ENCODE data around the gene CLUH. TPM values are rescaled to one million over a fixed set of nuclear protein-coding genes. Genes with fewer than 3 reads are reported as not detected.

Gene CLUH
- polyA plus RNA-seq, 1 of the 3 experiments (the other 2 are of a cell fraction), result 32.2 TPM

DNA sequence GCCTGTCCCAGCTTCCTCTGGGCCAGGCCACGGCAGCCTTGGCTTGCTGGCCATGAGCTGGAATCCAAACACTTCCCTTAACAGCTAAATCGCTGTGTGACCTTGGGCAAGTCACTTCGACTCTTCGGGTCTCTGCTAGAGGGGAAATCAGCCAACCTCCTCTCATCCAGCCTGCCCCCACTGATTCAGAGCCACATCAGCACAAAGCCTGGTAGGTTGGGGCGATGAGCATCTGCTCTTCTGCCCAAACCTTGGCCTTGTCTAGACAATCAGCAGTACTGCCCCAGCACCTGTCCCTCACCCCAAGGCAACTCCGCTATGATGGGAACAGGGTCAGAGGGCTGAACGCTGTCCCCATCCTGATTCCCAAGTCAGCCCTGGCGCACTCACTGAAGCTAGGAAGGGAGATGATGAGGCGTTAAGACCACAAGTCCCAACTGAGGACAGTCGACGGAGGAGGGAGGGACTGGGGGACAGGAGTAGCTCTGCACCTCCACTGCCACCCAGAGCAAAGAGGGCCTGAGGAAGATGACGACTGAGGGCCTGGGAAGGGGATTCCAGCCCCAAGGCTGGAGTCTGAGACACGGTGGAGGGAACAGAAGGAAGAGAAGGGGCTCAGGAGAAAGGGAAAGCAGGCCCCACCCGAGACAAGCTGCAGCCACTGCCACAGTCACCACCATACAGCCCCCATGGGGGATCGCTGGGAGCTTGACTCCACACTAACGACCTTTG is 1.3 kb downstream of the CLUH start:
- DNase-seq, result no peak
- ChIA-PET CTCF (interaction anchor here (1.0 kb wide), 1 partner anchor 35 kb away, joined by 3 read pairs; no protein-coding TSS in a partner anchor), POLR2A (no interaction called here)
- WGBS (ENCODE audit: low lambda C conversion rate), result 57% methylated on average over 15 of the region's 16 CpGs
- no peak for TF ChIP-seq RFX5 (IDR thresholded peaks at IDR 0.05; ENCODE audit: low read length)
- TF ChIP-seq RXRA (IDR thresholded peaks at IDR 0.05; ENCODE audit: borderline replicate concordance, low read depth), result no peak
- TF ChIP-seq ELF1 (IDR thresholded peaks at IDR 0.05), result no peak
- no peak for TF ChIP-seq JUND (IDR thresholded peaks at IDR 0.05)
- no peak for TF ChIP-seq FOSL2 (IDR thresholded peaks at IDR 0.05; ENCODE audit: borderline replicate concordance, low read depth)
- no peak for TF ChIP-seq YY1 (IDR thresholded peaks at IDR 0.05; ENCODE audit: low read depth)
- TF ChIP-seq, protein P1, sequence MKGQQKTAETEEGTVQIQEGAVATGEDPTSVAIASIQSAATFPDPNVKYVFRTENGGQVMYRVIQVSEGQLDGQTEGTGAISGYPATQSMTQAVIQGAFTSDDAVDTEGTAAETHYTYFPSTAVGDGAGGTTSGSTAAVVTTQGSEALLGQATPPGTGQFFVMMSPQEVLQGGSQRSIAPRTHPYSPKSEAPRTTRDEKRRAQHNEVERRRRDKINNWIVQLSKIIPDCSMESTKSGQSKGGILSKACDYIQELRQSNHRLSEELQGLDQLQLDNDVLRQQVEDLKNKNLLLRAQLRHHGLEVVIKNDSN (IDR thresholded peaks at IDR 0.05; ENCODE audit: borderline replicate concordance, low read depth), result no peak
- TF ChIP-seq EZH2phosphoT487 (IDR thresholded peaks at IDR 0.05; ENCODE audit: borderline replicate concordance, low read depth), result no peak
- TF ChIP-seq, protein P2, sequence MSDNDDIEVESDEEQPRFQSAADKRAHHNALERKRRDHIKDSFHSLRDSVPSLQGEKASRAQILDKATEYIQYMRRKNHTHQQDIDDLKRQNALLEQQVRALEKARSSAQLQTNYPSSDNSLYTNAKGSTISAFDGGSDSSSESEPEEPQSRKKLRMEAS (IDR thresholded peaks at IDR 0.05; ENCODE audit: low read depth), result no peak
- Histone ChIP-seq H3K79me2 (ENCODE audit: insufficient read depth) (peaks cover 65% of the 10 kb centered on the region), H3K36me3 (replicated peaks in 1 of 2; ENCODE audit: control insufficient read depth in 1 of 2, insufficient read depth in 2 of 2, low read length in 1 of 2) (no peaks in the 10 kb centered on the region), H3K9me2 (no peaks in the 10 kb centered on the region), H3K27me3 (ENCODE audit: insufficient read depth) (no peaks in the 10 kb centered on the region), H3K27ac (ENCODE audit: low read depth in 2 of 2, low read length in 1 of 2) (no peak overlapping the region; a peak in 1 of 4 replicates), H3K4me2 (peak overlapping the region; percentile 98), H3F3A (replicated peaks; ENCODE audit: insufficient read depth) (no peaks in the 10 kb centered on the region), H2AFZ (ENCODE audit: low read depth) (no peak overlapping the region), H4K20me1 (ENCODE audit: insufficient read depth) (peaks cover 56% of the 10 kb centered on the region), H3K4me1 (ENCODE audit: control insufficient read depth in 1 of 2, insufficient read depth in 2 of 2, low read depth in 1 of 2, low read length in 1 of 2) (peaks cover 9 to 44% of the 10 kb centered on the region in 2 experiments; a peak in 1 of 4 replicates), H3K9ac (peak overlapping the region; percentile 74), H3K9me3 (no peaks in the 10 kb centered on the region), H3K4me3 (ENCODE audit: low read depth in 2 of 2, low read length in 1 of 2) (peak overlapping the region; percentile 75 to 76)

DNA sequence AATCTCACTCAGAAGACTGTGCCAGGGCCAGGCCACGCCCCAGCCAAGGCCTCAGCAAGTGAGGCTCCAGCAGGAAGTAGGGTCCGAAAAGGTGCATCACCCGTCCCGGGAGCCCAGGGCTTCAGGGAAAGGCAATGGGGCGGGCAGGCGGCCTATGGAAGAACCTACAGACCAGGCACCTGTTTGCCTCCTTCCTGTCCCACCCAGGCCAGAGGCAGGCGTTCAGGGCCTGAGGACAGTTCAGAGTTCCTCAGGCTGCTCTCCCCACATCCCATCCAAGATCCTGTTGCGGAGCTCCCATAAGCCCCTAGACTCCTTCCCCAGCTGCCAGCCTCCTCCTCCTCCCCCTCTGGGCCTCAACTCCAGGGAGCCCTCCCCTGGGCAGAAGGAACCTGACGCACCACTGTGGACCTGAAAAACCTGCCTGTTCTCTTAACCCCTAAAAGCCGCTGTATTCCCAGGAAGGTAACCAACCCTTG is 2.3 kb downstream of the CLUH start:
- CTCF ChIA-PET, result no interaction called here
- H3K4me1 ChIP-seq (ENCODE audit: control insufficient read depth in 1 of 2, insufficient read depth in 2 of 2, low read depth in 1 of 2, low read length in 1 of 2), result peaks cover 9 to 44% of the 10 kb centered on the region in 2 experiments; a peak in 1 of 4 replicates
- H3K4me2 ChIP-seq, result peak overlapping the region; percentile 98
- POLR2A ChIA-PET, result no interaction called here
- WGBS (ENCODE audit: low lambda C conversion rate), result 91% methylated on average over 7 of the region's 10 CpGs
- H3K27me3 ChIP-seq (ENCODE audit: insufficient read depth), result no peaks in the 10 kb centered on the region
- H2AFZ ChIP-seq (ENCODE audit: low read depth), result no peak overlapping the region
- H3K79me2 ChIP-seq (ENCODE audit: insufficient read depth), result peaks cover 73% of the 10 kb centered on the region
- no peaks in the 10 kb centered on the region for H3K9me2 ChIP-seq
- no peaks in the 10 kb centered on the region for H3F3A ChIP-seq (replicated peaks; ENCODE audit: insufficient read depth)
- H3K27ac ChIP-seq (ENCODE audit: low read depth in 2 of 2, low read length in 1 of 2), result no peak overlapping the region; a peak in 1 of 4 replicates
- H3K9me3 ChIP-seq, result no peaks in the 10 kb centered on the region
- peaks cover 0 to under 1% of the 10 kb centered on the region in 2 experiments for H3K36me3 ChIP-seq (replicated peaks in 1 of 2; ENCODE audit: control insufficient read depth in 1 of 2, insufficient read depth in 2 of 2, low read length in 1 of 2)
- peaks cover 66% of the 10 kb centered on the region for H4K20me1 ChIP-seq (ENCODE audit: insufficient read depth)
- no peak for TF ChIP-seq FOSL2 (IDR thresholded peaks at IDR 0.05; ENCODE audit: borderline replicate concordance, low read depth)
- no peak for TF ChIP-seq SIN3A (IDR thresholded peaks at IDR 0.05; ENCODE audit: borderline replicate concordance, low read depth, low read length)
- no peak for TF ChIP-seq EZH2phosphoT487 (IDR thresholded peaks at IDR 0.05; ENCODE audit: borderline replicate concordance, low read depth)
- TF ChIP-seq RAD21 (IDR thresholded peaks at IDR 0.05; ENCODE audit: low read length), result no peak
- no peak for TF ChIP-seq YY1 (IDR thresholded peaks at IDR 0.05; ENCODE audit: low read depth)
- TF ChIP-seq, protein P2 (IDR thresholded peaks at IDR 0.05; ENCODE audit: low read depth), result no peak
- no peak for TF ChIP-seq RXRA (IDR thresholded peaks at IDR 0.05; ENCODE audit: borderline replicate concordance, low read depth)
- TF ChIP-seq, protein P3, sequence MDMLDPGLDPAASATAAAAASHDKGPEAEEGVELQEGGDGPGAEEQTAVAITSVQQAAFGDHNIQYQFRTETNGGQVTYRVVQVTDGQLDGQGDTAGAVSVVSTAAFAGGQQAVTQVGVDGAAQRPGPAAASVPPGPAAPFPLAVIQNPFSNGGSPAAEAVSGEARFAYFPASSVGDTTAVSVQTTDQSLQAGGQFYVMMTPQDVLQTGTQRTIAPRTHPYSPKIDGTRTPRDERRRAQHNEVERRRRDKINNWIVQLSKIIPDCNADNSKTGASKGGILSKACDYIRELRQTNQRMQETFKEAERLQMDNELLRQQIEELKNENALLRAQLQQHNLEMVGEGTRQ (IDR thresholded peaks at IDR 0.05; ENCODE audit: borderline replicate concordance, low read depth, low read length), result no peak
- no peak for TF ChIP-seq RCOR1 (IDR thresholded peaks at IDR 0.05; ENCODE audit: low read length)
- TF ChIP-seq, protein P4, sequence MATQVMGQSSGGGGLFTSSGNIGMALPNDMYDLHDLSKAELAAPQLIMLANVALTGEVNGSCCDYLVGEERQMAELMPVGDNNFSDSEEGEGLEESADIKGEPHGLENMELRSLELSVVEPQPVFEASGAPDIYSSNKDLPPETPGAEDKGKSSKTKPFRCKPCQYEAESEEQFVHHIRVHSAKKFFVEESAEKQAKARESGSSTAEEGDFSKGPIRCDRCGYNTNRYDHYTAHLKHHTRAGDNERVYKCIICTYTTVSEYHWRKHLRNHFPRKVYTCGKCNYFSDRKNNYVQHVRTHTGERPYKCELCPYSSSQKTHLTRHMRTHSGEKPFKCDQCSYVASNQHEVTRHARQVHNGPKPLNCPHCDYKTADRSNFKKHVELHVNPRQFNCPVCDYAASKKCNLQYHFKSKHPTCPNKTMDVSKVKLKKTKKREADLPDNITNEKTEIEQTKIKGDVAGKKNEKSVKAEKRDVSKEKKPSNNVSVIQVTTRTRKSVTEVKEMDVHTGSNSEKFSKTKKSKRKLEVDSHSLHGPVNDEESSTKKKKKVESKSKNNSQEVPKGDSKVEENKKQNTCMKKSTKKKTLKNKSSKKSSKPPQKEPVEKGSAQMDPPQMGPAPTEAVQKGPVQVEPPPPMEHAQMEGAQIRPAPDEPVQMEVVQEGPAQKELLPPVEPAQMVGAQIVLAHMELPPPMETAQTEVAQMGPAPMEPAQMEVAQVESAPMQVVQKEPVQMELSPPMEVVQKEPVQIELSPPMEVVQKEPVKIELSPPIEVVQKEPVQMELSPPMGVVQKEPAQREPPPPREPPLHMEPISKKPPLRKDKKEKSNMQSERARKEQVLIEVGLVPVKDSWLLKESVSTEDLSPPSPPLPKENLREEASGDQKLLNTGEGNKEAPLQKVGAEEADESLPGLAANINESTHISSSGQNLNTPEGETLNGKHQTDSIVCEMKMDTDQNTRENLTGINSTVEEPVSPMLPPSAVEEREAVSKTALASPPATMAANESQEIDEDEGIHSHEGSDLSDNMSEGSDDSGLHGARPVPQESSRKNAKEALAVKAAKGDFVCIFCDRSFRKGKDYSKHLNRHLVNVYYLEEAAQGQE (IDR thresholded peaks at IDR 0.05; ENCODE audit: low read depth, low read length), result no peak
- no peak for TF ChIP-seq JUND (IDR thresholded peaks at IDR 0.05)
- no peak for TF ChIP-seq GABPA (IDR thresholded peaks at IDR 0.05; ENCODE audit: low read depth)
- no peak for TF ChIP-seq POLR2AphosphoS5 (IDR thresholded peaks at IDR 0.05; ENCODE audit: low read depth, low read length)
- no peak for TF ChIP-seq TEAD4 (IDR thresholded peaks at IDR 0.05; ENCODE audit: borderline replicate concordance, insufficient read depth)
- no peak for TF ChIP-seq MEF2A (IDR thresholded peaks at IDR 0.05; ENCODE audit: borderline replicate concordance, low read depth)
- TF ChIP-seq GATA2 (CRISPR knock-in tag; IDR thresholded peaks at IDR 0.05), result no peak
- DNase-seq, result no peak
- H3K9ac ChIP-seq, result no peak overlapping the region
- H3K4me3 ChIP-seq (ENCODE audit: low read depth in 2 of 2, low read length in 1 of 2), result no peak overlapping the region

Measured in SK-N-SH (cell line).